HTERT RPE-1 (cell line): ENCODE data around the gene PLCB1.
"Not testable (repeated sequence)": the region's sequence is repeated elsewhere in the genome, so short reads cannot be mapped to it uniquely, and the experiment has no call there.

Source experiments
- in situ Hi-C: fragments of 300-500 bp; cut with MboI; formaldehyde crosslinking; loops from 4 replicates; pipeline ENCODE4 v1.14.3; 2020; ENCODE audit warnings: low sequenced_read_pairs

The PLCB1 gene

DNA sequence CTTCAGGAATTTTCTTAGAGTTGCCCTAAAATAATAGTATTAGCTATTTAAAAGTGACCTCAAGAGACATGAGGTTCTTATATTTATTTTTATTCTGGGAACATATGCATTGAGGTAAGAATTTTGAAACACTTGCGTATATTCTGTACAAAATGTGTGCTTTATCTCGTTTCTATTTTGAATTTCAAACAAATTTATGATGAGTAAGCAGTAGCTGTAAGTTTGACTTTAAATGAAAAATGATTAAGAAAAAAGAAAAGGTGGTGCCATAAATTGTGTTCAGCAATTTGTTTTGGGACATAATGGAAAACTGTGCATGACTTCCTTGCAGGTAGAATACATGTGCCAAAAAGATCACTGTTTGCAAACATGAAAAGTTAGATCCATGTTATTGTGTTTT, 503.8 kb downstream of the PLCB1 start:
- in situ Hi-C loops: no loop called here

DNA sequence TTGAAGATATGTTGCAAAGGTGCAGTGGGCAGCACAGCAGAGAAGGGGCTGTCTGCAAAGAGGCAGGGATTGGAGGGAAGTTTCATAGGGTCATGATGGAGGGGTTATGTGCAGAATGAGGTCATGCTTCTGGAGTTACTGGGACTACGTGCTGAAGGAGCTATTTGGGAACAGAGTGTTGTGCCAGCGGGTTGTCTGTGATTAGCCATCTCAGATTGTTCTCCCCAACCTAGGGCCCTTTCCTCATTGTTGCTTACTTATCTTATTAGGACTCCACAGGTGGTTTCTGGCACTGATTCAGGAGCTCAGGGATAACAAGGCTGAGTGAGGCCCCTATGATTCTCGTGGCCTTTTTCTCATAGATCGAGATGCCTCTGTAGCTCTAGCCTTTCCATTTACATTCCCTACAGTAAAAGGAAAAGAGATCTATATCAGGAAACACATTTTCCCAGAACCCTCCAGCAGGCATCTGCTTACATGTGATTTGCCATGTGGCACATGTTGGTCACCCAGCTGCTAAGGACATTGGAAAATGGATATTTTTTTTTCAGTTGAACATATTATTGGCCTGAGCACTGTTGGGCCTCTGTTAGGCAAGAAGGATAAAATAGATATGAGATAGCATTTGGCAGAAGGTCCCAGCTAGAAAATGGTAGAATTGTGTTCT, 507.2 kb downstream of the PLCB1 start:
- in situ Hi-C loops: no loop called here

DNA sequence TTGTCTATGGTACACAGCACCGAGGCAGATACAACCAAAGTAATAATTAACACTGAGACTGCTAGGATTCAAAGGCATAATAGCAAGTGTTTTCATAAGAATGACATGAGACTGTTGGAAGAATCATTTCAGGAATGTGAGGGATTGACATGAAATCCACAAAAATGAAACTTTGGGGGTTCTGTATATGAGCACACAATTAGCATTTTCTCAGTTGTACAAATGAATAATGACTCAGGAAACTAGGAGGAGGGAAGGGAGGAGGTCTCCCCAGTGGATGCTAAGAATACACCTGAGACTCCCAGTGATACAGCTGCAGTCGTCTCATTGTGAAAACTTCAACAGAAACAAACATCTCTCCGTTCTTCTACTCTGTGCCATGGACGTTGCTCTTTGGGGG, 508.4 kb downstream of the PLCB1 start:
- in situ Hi-C loops: no loop called here

DNA sequence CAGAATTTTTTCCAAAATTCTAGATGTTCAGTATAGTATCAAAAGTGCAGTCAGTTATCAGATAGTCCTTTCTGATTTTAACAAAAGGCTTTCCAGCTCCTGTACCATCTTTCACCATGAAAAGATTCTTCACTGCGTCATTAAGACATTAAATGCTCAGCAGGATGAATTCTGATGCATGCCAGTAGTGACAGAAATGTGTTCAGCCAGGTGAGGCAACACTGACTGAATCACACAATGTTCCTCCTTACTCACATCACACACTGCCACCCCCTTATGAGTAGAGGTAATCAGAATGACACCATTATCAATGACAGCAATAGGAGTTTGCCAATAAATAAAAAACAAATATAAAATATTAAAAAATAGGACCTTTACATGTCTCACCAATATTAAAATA, 510.2 kb downstream of the PLCB1 start:
- in situ Hi-C loops: no loop called here

DNA sequence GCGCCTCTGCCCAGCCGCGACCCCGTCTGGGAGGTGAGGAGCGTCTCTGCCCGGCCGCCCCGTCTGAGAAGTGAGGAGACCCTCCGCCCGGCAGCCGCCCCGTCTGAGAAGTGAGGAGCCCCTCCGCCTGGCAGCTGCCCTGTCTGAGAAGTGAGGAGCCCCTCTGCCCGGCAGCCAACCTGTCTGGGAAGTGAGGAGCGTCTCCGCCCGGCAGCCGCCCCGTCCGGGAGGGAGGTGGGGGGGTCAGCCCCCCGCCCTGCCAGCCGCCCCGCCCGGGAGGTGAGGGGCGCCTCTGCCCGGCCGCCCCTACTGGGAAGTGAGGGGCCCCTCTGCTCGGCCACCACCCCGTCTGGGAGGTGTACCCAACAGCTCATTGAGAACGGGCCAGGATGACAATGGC, 512.4 kb downstream of the PLCB1 start:
- in situ Hi-C loops: not testable (repeated sequence)

DNA sequence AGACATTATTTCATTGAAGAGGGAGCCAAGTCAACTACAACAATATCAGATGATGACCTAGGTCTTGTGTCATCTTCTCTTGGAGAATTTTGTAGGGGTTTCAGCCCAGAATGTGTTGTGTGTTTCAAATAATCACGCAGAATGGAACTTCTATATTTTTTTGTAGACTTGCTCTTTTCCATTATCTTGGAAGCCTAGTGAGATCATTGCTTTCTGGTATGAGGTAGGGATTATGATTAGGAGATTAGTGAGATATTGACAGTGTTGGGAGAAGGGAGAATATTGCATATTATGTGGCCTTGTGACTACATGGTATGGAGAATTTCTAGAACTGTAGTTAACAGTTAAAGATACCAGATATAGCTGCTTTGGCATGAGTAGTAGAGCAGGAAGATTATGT, 513.3 kb downstream of the PLCB1 start:
- in situ Hi-C loops: no loop called here

DNA sequence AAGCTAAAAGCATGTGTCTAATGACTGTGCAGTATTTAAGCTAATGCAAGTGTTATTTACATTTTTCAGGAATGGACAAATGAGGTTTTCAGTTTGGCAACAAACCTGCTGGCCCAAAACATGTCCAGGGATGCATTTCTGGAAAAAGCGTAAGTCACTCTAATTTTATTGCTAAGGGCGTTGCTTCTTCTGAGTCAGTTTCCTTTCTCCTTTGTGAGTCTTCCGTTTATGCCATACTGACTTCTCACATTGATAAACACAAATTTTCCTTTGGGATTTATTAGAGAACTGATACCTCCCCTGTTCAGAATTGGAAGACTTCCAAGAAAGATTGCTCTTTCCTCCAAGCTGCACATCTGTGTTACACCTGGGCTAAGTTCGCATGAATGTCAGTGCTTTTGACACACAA, 514.0 kb downstream of the PLCB1 start:
- in situ Hi-C loops: no loop called here

DNA sequence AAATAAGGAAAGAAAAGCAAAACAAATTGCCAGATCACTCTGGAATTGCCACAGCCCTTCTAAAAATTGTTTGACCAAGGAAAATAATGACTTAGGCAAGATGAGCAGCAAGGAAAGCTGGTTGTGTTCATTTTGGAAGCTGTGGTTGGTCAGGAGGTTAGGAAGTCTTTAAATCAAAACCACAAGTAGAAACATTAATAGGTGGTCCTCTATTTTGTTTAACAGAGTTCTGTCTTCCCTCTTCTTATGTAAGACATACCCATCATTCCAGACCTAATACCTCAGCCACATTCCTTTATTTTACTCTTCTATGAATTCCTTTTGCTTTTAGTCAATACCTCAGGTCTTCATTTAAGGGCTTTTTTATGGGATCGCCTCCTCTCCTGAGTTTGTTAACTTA, 514.6 kb downstream of the PLCB1 start:
- in situ Hi-C loops: no loop called here

DNA sequence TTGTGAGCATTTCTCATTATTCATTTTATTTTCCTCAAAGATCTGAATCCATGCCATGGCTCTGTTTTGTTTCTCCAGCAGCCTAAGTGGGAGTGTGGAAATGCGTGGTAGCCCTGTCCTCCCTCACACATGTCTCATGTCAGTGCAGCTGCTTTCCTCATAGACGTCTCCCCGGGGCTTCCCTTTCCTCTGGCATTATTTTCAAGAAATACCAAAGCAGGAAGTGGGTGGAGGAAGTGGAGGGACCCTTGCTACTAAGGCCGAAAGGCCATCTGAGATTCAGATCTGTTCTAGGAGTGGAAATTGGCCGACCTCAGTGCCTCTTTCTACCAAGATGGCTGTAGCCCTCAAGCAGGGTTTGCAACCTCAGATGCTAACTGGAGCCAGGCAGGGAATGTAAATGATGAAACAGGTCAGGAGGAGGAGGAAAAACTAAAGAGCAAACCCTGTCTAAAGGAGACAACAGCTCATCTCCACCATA, 515.9 kb downstream of the PLCB1 start:
- in situ Hi-C loops: no loop called here

DNA sequence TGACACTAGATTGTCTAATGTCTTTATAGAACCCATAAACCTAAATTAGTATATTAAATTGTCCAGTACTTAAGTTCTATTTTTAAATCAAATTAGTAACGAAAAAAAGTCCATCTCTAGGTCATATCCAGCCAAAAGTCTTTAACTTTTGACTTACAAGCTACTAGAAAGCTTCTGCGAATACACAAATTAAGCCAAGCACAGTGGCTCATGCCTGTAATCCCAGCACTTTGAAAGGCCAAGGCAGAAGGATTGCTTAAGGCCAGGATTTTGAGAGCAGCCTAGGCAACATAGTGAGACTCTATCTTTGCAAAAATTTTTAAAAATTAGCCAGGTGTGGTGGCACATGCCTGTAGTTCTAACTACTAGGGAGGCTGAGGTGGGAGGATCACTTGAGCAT, 516.4 kb downstream of the PLCB1 start:
- in situ Hi-C loops: no loop called here

DNA sequence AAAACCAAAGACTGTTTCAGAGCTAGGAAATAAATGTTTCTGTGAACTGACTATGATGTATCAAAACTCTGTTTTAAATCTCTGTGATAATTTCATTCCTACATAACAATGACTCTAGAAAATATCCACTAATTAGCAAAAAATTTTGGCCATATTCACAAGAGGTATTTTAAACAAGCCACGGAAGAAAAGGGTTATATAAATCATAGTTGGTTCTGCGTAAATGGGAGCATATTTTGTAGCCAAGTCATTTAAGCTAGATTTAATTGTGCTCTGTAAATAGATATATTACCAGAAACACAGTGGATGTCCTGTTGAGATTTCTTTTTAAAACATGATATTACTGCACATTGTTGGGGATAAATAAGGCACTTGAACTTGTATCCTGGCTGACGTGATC, 520.3 kb downstream of the PLCB1 start:
- in situ Hi-C loops: no loop called here

DNA sequence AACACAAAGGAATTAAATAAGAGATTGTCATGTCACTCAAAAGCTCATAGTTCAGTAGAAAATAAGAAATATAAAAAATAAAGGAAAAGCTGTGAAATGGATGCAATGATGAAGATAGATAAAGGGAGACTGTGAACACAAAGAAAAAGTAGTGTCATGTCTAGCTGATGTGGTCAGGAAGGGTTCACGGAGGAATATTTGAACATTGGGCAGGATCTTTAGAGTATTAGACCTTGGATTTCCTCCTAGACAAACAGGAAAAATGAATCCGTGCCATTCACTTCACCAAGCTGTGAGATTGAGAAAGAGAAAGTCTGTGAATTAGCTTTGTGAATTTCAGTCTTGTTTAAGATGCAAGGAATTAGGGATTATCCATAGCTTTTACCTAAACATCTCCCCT, 522.4 kb downstream of the PLCB1 start:
- in situ Hi-C loops: no loop called here

DNA sequence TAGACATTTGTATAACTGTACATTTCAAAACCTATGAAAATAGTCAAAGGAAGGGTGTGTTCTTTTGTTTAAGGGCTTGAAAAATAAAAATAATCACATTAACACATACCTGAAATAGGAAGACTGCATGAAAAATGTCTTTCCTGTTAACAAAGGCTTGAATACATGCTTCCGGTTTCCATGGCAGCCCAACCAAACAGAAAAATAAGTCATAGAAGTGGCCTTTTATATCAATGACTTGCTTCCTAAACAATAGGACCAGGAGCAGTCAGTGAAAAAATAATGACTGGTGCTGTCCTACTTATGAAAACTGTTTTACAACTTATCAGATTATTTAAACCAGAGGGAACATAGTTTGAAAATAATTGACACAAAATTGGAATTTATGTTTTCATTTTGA, 524.3 kb downstream of the PLCB1 start:
- in situ Hi-C loops: no loop called here

DNA sequence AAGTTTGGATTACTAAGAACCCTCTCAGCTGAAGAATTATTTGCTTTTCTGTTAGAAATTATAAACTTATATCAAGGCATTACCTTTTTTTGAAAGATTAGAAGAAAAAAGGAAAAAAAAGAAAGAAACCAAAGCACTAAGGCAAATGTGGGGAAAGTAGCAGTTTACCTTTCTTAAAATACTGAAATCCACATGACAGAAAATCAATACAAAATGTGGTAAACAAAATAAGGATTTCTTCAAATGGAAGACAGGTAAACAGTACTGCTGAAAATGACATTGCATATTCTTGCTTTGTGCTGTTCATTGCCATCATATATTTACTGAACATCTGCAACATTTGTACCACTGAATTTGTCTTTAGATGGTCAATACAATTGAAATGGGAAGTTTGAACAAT, 525.6 kb downstream of the PLCB1 start:
- in situ Hi-C loops: no loop called here

DNA sequence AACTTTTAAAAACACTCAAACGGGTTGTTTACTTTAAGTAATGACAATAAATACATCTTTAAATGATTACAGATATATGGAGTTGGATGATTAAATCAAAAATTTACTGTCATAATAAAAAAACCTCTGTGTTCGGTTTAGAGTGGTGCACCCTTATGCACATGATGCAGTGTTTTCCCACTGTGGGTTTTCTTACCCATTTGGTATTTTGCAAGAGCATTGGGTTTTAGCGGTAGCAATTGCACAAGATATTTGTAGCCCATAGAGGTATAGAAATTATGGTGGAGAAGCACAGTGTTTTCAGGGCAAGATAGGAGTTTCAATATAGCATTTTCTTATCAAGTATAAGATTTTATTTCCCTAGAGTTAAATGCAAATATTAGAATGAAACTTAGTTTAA, 526.0 kb downstream of the PLCB1 start:
- in situ Hi-C loops: no loop called here

DNA sequence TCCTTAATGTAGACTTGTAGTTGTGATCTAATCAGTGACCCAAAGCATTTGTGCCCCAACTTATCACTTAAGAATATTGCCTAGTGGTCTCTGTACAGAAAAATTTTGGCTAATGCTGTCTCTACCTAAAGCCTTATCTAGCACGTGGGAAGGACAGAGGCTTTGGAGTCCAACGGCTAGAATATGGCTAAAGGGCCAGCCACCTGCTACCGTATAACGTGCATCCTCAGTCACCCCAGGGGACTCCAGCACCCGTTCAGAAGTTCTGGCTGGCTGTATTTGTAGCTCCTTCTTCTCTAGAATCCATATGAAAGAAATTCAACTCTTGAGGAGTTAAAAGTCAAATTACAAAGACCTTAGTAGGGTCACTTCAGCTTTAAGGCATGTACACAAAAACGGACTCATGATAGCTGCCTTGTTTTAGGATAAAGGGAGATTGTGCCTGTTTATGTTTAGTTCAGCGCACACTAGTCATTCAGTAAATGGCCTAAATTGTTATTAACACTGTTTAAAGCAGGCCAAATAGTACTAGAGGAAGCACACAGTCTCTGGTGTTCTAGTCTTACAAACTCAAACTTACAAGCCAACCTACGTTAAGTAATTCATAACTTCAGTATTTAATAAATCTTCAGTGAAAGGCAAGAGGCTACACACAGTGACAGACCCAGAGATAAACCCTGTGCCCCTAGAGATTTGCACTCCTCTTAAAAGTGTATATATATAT, 529.3 kb downstream of the PLCB1 start:
- in situ Hi-C loops: no loop called here

DNA sequence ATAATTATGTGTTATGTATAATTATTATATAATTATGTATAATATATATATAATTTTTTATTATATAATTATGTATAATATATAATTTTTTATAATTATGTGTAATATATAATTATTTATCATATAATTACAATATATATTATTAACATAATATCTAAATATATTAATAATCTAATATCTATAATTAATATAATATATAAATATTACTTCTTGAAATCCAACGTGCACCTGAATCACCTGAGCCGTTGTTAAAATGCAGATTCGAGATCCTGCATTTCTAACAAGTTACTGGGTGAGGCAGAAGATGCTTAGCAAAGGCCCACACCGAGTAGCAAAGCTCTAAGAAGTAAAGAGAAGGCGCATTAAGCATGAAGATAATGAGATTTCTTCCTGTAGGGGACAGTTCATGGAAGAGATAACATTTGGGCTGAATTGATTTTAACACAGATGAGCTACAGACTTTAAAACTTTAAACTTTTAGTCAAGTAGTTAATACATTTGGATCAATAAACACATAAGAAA, 530.4 kb downstream of the PLCB1 start:
- in situ Hi-C loops: no loop called here

DNA sequence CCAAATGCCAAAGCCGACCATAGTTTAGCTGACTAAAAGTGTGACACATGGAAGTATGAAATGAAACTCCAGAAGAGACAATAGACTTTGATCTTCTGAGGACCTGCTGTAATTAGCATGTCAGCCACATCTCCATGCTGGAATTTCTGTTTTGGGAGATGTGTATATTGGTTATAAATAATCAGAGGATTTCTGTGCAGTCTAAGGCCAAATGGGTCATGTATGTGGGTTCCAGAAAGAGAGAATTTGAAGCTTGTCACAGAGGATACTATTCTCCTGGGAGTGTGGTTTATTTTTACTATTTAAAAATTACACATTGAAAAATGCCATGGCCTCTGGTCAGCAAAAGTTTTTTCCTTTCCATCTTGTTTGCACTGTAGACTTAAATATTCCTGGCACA, 531.4 kb downstream of the PLCB1 start:
- in situ Hi-C loops: no loop called here

DNA sequence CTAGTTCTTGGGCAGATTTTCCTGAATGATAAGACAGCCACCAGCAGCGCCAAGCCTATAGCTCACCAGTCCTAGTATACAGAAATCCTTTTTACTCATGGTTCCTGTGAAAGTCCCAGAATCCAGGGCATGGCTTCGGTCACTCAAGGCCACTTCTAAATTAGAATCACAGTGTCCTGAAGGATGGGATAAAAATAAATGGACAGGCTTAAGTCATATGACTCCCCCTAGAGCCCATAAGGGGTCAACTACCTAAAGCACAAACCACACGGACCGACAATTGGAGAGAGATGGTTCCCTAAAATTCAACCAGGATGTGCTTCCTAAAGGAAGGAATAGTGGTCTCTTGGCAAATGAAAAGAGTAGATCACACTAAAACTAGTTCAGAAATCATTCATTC, 532.7 kb downstream of the PLCB1 start:
- in situ Hi-C loops: no loop called here

DNA sequence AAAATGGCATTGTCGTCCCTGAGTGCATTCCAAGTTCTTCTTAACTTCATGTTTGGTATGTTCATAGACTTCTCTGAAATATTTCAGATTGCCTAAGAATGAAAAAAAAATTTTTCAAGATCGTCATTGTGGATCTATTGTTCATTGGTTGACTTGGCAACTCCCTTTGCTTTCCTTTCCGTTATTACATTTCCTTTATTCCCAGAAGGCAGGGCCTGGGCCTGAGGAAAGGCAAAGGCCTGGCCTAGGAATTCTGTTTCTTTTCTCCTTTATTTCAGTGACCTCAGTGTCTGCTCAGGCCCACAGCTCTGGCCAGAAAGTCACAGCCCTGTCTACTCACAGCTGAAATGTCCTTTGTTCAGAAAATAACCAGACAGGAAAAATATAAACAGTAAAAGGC, 535.2 kb downstream of the PLCB1 start:
- in situ Hi-C loops: no loop called here

DNA sequence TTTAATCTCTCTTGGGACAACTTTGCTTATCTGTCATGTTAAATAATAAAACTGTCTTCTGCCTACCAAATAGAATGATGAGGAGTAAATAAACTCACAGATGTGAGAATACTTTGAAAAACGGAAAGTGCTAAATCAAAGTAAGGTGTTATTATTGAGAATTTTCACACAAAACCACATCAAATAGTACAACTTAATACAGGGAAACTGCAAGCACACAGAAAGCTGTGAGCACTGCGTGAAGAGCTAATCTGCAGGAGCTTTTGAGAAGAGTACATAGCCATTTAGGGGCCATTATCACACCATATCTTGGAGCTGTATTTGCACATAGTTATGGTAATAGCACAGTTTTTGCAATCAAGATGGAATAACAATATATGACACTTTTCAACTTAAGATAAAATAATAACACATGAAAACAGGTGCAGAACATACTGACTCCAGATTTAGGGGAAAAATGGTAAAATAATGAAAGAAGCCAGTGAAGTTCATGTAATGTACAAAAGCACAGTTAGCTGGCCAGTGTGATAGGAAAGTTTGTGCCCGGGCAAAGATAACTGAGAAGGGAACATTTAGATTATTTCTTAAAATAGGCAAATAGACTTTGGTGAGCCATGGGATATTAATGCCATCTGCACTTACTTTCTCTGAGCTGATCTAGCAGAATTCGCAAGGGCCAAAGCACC, 538.3 kb downstream of the PLCB1 start:
- in situ Hi-C loops: no loop called here

DNA sequence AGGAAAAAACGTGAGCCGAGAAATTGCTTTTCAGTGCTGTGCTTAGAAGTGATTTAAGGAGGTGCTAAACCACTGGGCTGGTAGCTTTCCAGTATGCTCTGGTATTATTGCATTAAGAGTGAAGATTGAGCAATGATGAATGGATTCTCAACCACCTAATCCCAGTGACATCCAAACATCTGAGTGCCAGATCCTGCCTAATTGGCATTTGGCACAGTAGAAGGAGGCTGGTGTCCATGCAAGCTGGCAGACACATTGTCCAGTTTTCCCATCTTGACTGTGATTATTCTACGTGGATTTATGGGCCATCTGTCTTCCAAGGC, 538.8 kb downstream of the PLCB1 start:
- in situ Hi-C loops: no loop called here
